Measurements from ENCODE around the gene ZIC2. TPM values are rescaled to one million over a fixed set of nuclear protein-coding genes. Genes with fewer than 3 reads are reported as not detected.

Gene ZIC2
- total and polyA plus RNA-seq, 2 of the 4 experiments (the other 2 are of a cell fraction), result not detected

DNA sequence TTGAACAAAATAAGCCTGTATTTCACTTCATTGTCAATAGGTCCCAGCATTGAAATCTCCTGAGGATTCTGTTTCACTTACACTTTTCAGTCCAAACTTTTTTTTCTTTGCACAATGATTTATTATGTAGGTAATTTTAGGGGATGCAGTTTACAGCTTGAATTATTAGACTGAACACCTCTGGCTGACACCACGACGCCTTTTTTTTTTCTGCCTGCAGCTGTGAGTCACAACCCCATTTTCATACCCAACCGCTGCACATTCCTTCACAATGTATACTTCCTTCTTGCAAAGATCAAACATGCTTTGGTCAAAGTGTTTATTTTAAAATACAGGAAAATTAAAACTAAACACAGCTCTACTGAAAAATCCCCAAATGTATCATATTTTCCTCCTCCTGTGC, 11.4 kb downstream of the ZIC2 start:
- H2BK120ac ChIP-seq (ENCODE audit: low read depth, low read length), result no peak overlapping the region
- H3K9ac ChIP-seq (ENCODE audit: low read depth, low read length), result no peak overlapping the region
- DNase-seq (no peak), ATAC-seq (ENCODE audit: low read depth) (no peak)
- no peak overlapping the region for H2AK5ac ChIP-seq (ENCODE audit: low read depth, low read length)
- no peak overlapping the region for H4K91ac ChIP-seq (ENCODE audit: insufficient read depth, low read depth, low read length)
- peaks cover 34% of the 10 kb centered on the region for H3K9me3 ChIP-seq (ENCODE audit: control insufficient read depth, insufficient read depth, low read length)
- H2BK5ac ChIP-seq (ENCODE audit: low read depth, low read length, poor library complexity, severe bottlenecking), result no peak overlapping the region
- WGBS, 2 experiments (ENCODE audit: extremely low coverage in 2 of 2, insufficient read length in 1 of 2), result no CpG with 5 or more reads among the region's 3 CpGs
- H3K27me3 ChIP-seq (ENCODE audit: control insufficient read depth, insufficient read depth, low read length), result peaks cover 94% of the 10 kb centered on the region
- H3K9me1 ChIP-seq (ENCODE audit: insufficient read depth, low read length), result 0 out of 2 replicates have a peak, but pooled peaks cover 3% of the 10 kb centered on the region
- no peak overlapping the region for H3K27ac ChIP-seq (ENCODE audit: insufficient read depth, low read length)
- no peak overlapping the region for H2AK9ac ChIP-seq (replicated peaks; ENCODE audit: low read depth, low read length, poor library complexity)
- H4K8ac ChIP-seq (ENCODE audit: low read depth in 2 of 2, low read length in 2 of 2), result no peak overlapping the region
- no peak overlapping the region for H4K5ac ChIP-seq (ENCODE audit: low read depth, low read length)
- no peak overlapping the region for H2BK15ac ChIP-seq (ENCODE audit: low read depth, low read length)
- H3K4me2 ChIP-seq (ENCODE audit: low read depth, low read length), result no peak overlapping the region
- H3K56ac ChIP-seq (ENCODE audit: extremely low read depth, insufficient read depth, low read length), result no peak overlapping the region
- dilution Hi-C loops (cut with HindIII; ENCODE audit: low sequenced_read_pairs, unreplicated experiment), result no loop called here
- POLR2A ChIA-PET (ENCODE audit: unreplicated experiment), result interaction anchor here (0.7 kb wide), 1 partner anchor 10 kb away, joined by 5 read pairs; no protein-coding TSS in a partner anchor
- intact Hi-C loops (cut with micrococcal nuclease), result no loop called here
- H2AFZ ChIP-seq (replicated peaks; ENCODE audit: low read length, poor library complexity), result no peak overlapping the region
- H3K4ac ChIP-seq (ENCODE audit: low read depth, low read length), result no peak overlapping the region
- H2BK20ac ChIP-seq (ENCODE audit: low read depth, low read length), result no peak overlapping the region
- H3K79me1 ChIP-seq (ENCODE audit: low read depth in 1 of 2, low read length in 2 of 2), result no peaks in the 10 kb centered on the region
- H3K14ac ChIP-seq (replicated peaks; ENCODE audit: low read depth, low read length), result no peak overlapping the region
- H3K18ac ChIP-seq (ENCODE audit: low read depth, low read length), result no peak overlapping the region
- H3K23ac ChIP-seq (ENCODE audit: low read depth, low read length), result no peak overlapping the region
- no peaks in the 10 kb centered on the region for H3K4me1 ChIP-seq (ENCODE audit: control insufficient read depth, insufficient read depth, low read length)
- no peaks in the 10 kb centered on the region for H3K36me3 ChIP-seq (ENCODE audit: control insufficient read depth, insufficient read depth, low read length)
- no peak for TF ChIP-seq RCOR1 (IDR thresholded peaks at IDR 0.05; ENCODE audit: insufficient replicate concordance, low read length)
- no peak for TF ChIP-seq POLR2A (IDR thresholded peaks at IDR 0.05; ENCODE audit: low read depth, low read length)
- TF ChIP-seq BHLHE40 (IDR thresholded peaks at IDR 0.05; ENCODE audit: low read depth, low read length), result no peak
- no peak for TF ChIP-seq NFE2L2 (IDR thresholded peaks at IDR 0.05; ENCODE audit: low read depth, low read length)
- no peak for TF ChIP-seq FOS (IDR thresholded peaks at IDR 0.05; ENCODE audit: low read depth, low read length)
- TF ChIP-seq RAD21 (IDR thresholded peaks at IDR 0.05; ENCODE audit: low read length), result no peak
- TF ChIP-seq RFX5 (IDR thresholded peaks at IDR 0.05; ENCODE audit: low read depth, low read length), result no peak
- no peak for TF ChIP-seq CEBPB (IDR thresholded peaks at IDR 0.05; ENCODE audit: low read depth, low read length)
- no peak for TF ChIP-seq SMC3 (IDR thresholded peaks at IDR 0.05; ENCODE audit: low read depth, low read length)
- no peak for TF ChIP-seq MAFK (IDR thresholded peaks at IDR 0.05; ENCODE audit: low read depth, low read length)
- TF ChIP-seq, protein P1, sequence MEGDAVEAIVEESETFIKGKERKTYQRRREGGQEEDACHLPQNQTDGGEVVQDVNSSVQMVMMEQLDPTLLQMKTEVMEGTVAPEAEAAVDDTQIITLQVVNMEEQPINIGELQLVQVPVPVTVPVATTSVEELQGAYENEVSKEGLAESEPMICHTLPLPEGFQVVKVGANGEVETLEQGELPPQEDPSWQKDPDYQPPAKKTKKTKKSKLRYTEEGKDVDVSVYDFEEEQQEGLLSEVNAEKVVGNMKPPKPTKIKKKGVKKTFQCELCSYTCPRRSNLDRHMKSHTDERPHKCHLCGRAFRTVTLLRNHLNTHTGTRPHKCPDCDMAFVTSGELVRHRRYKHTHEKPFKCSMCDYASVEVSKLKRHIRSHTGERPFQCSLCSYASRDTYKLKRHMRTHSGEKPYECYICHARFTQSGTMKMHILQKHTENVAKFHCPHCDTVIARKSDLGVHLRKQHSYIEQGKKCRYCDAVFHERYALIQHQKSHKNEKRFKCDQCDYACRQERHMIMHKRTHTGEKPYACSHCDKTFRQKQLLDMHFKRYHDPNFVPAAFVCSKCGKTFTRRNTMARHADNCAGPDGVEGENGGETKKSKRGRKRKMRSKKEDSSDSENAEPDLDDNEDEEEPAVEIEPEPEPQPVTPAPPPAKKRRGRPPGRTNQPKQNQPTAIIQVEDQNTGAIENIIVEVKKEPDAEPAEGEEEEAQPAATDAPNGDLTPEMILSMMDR (conservative IDR thresholded peaks at IDR 0.05; ENCODE audit: low read depth, low read length), result no peak
- TF ChIP-seq, protein P2, sequence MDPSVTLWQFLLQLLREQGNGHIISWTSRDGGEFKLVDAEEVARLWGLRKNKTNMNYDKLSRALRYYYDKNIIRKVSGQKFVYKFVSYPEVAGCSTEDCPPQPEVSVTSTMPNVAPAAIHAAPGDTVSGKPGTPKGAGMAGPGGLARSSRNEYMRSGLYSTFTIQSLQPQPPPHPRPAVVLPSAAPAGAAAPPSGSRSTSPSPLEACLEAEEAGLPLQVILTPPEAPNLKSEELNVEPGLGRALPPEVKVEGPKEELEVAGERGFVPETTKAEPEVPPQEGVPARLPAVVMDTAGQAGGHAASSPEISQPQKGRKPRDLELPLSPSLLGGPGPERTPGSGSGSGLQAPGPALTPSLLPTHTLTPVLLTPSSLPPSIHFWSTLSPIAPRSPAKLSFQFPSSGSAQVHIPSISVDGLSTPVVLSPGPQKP (IDR thresholded peaks at IDR 0.05; ENCODE audit: borderline replicate concordance, low read depth, low read length), result no peak
- TF ChIP-seq CHD1 (IDR thresholded peaks at IDR 0.05; ENCODE audit: low read depth, low read length), result no peak
- no peak for TF ChIP-seq MAZ (IDR thresholded peaks at IDR 0.05; ENCODE audit: borderline replicate concordance, low read depth, low read length)
- TF ChIP-seq, protein P3, sequence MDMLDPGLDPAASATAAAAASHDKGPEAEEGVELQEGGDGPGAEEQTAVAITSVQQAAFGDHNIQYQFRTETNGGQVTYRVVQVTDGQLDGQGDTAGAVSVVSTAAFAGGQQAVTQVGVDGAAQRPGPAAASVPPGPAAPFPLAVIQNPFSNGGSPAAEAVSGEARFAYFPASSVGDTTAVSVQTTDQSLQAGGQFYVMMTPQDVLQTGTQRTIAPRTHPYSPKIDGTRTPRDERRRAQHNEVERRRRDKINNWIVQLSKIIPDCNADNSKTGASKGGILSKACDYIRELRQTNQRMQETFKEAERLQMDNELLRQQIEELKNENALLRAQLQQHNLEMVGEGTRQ (IDR thresholded peaks at IDR 0.05; ENCODE audit: low read depth, low read length), result no peak
- TF ChIP-seq MXI1 (IDR thresholded peaks at IDR 0.05; ENCODE audit: borderline replicate concordance, low read depth, low read length), result no peak
- H3K4me3 ChIP-seq (ENCODE audit: insufficient read depth, low read depth, low read length), result no peak overlapping the region
- in situ Hi-C loops (cut with MboI; ENCODE audit: low sequenced_read_pairs), result no loop called here
- BruUV-seq (replicated peaks), result no TSS peak
- CTCF ChIA-PET, result no interaction called here
- no peaks in the 10 kb centered on the region for H4K20me1 ChIP-seq (ENCODE audit: insufficient read depth, low read length)

All from IMR-90 (cell line).